ENCODE results near the gene HKDC1.
"Not testable (repeated sequence)": the region's sequence is repeated elsewhere in the genome, so short reads cannot be mapped to it uniquely, and the experiment has no call there.

HKDC1 gene

GRCh38 chr10:69240455-69240854 lies 20.3 kb downstream of the HKDC1 start:
- Histone ChIP-seq H3K27me3 (ENCODE audit: insufficient read depth, low read length) (peaks cover 9% of the 10 kb centered on the region), H3K9me3 (ENCODE audit: low read length) (no peaks in the 10 kb centered on the region), H3K4me3 (ENCODE audit: low read length) (no peak overlapping the region), H3K4me1 (ENCODE audit: insufficient read depth, low read length) (peaks cover 13% of the 10 kb centered on the region), H3K36me3 (ENCODE audit: insufficient read depth, low read length) (no peaks in the 10 kb centered on the region), H2AFZ (ENCODE audit: low read depth, low read length) (no peak overlapping the region)

DNA sequence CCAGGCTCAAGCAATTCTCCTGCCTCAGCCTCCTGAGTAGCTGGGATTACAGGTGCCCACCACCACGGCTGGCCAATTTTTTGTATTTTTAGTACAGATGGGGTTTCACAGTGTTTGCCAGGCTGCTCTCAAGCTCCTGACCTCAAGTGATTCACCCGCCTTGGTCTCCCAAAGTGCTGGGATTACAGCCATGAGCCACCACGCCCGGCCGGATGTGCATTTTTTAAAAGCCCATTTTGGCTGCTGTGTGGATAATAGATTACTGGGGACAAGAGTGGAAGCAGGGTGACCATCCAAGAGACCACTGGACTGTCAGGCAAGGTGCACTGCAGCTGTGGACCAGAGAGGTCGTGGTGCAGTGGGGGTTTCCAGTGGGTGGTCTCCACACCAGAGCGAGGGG lies 21.4 kb downstream of the HKDC1 start:
- peaks cover 13% of the 10 kb centered on the region for H3K4me1 ChIP-seq (ENCODE audit: insufficient read depth, low read length)
- peaks cover 12% of the 10 kb centered on the region for H3K27me3 ChIP-seq (ENCODE audit: insufficient read depth, low read length)
- no peaks in the 10 kb centered on the region for H3K9me3 ChIP-seq (ENCODE audit: low read length)
- no peak overlapping the region for H3K4me3 ChIP-seq (ENCODE audit: low read length)
- H3K36me3 ChIP-seq (ENCODE audit: insufficient read depth, low read length), result no peaks in the 10 kb centered on the region
- no peak overlapping the region for H2AFZ ChIP-seq (ENCODE audit: low read depth, low read length)

DNA sequence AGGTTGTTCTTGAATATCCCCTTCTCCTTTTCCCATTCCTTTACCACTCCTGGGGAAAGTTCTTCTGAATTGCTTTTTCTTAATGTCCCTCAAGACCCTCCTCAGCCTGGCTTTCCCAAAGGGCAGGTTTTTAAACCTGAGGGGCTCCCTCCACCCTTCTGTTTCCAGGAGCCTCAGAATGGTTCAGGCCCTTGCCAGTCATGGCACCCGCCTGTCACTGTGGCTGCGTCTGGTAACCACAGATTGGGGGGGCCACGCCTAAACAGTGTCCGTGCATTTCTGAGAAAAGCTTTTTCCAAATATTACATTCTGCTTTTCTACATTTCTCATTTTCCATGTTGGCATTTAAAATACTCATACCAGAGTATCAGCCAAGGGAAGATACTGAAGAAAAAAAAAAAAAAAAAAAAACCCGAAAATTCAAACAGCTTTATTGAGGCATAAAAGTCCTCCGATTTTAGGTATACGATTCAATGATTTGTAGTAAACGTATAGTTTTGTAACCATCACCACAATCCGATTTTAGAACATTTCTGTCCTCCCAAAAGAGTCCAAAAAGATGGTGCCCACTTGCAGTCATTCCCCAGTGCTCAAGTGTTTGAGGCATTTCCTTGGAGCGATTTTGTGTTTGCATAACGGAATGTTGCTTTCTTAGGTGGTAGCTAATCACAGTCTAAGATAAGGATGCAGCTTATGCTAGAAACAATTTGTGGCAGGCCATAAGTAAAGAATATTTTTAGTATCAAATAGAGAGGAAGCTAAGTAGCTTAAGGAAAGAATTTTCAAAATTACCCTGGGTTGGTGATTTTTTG lies 22.1 kb downstream of the HKDC1 start:
- Histone ChIP-seq H3K4me1 (ENCODE audit: insufficient read depth, low read length) (peaks cover 13% of the 10 kb centered on the region), H3K9me3 (ENCODE audit: low read length) (no peaks in the 10 kb centered on the region), H3K36me3 (ENCODE audit: insufficient read depth, low read length) (no peaks in the 10 kb centered on the region), H2AFZ (ENCODE audit: low read depth, low read length) (no peak overlapping the region), H3K27me3 (ENCODE audit: insufficient read depth, low read length) (peaks cover 15% of the 10 kb centered on the region), H3K4me3 (ENCODE audit: low read length) (no peak overlapping the region)

GRCh38 chr10:69242852-69243212 lies 22.7 kb downstream of the HKDC1 start:
- no peak overlapping the region for H2AFZ ChIP-seq (ENCODE audit: low read depth, low read length)
- peaks cover 12% of the 10 kb centered on the region for H3K4me1 ChIP-seq (ENCODE audit: insufficient read depth, low read length)
- H3K27me3 ChIP-seq (ENCODE audit: insufficient read depth, low read length), result peaks cover 15% of the 10 kb centered on the region
- no peak overlapping the region for H3K4me3 ChIP-seq (ENCODE audit: low read length)
- no peaks in the 10 kb centered on the region for H3K9me3 ChIP-seq (ENCODE audit: low read length)
- no peaks in the 10 kb centered on the region for H3K36me3 ChIP-seq (ENCODE audit: insufficient read depth, low read length)

DNA sequence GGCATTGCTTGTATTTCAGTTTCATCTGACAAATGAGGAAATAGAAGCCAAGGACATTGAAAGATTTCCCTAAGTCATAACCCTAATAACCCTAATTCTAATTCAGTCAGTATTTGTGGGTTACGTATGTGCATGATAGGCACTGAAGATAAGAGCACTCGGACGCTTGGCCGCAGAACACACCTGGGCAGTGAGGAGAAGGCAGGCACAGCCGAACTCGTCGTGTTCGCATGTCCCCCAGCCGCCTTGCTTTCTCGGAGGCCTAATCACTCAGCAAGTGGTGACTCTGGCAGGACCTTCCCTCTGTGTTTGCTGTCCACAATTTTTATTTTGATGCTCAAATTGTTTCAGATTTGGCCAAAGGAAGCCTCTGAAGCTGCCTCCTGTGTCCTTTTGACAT lies 23.7 kb downstream of the HKDC1 start:
- H2AFZ ChIP-seq (ENCODE audit: low read depth, low read length), result no peak overlapping the region
- H3K9me3 ChIP-seq (ENCODE audit: low read length), result no peaks in the 10 kb centered on the region
- H3K36me3 ChIP-seq (ENCODE audit: insufficient read depth, low read length), result no peaks in the 10 kb centered on the region
- no peak overlapping the region for H3K4me3 ChIP-seq (ENCODE audit: low read length)
- H3K4me1 ChIP-seq (ENCODE audit: insufficient read depth, low read length), result peaks cover 12% of the 10 kb centered on the region
- peaks cover 13% of the 10 kb centered on the region for H3K27me3 ChIP-seq (ENCODE audit: insufficient read depth, low read length)

DNA sequence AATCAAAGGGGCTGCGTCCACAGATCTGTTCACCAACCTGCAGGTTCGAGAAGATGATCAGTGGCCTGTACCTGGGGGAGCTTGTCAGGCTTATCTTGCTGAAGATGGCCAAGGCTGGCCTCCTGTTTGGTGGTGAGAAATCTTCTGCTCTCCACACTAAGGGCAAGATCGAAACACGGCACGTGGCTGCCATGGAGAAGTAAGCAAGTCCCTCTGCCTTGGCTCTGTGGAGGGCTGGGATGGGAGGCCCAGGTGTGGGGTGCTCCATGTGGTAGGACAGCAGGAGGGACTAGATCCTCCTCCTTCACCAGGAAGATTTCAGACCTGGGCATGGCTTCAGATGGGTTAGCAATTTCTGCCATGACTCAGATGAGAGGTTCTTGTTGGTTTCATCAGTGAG lies 25.9 kb downstream of the HKDC1 start:
- H3K4me1 ChIP-seq (ENCODE audit: insufficient read depth, low read length), result peaks cover 12% of the 10 kb centered on the region
- no peak overlapping the region for H3K4me3 ChIP-seq (ENCODE audit: low read length)
- H3K27me3 ChIP-seq (ENCODE audit: insufficient read depth, low read length), result peaks cover 6% of the 10 kb centered on the region
- H2AFZ ChIP-seq (ENCODE audit: low read depth, low read length), result no peak overlapping the region
- H3K9me3 ChIP-seq (ENCODE audit: low read length), result no peaks in the 10 kb centered on the region
- H3K36me3 ChIP-seq (ENCODE audit: insufficient read depth, low read length), result no peaks in the 10 kb centered on the region

GRCh38 chr10:69246581-69247312 lies 26.6 kb downstream of the HKDC1 start:
- Histone ChIP-seq H3K36me3 (ENCODE audit: insufficient read depth, low read length) (no peaks in the 10 kb centered on the region), H2AFZ (ENCODE audit: low read depth, low read length) (no peak overlapping the region), H3K9me3 (ENCODE audit: low read length) (no peaks in the 10 kb centered on the region), H3K27me3 (ENCODE audit: insufficient read depth, low read length) (peaks cover 6% of the 10 kb centered on the region), H3K4me3 (ENCODE audit: low read length) (no peak overlapping the region), H3K4me1 (ENCODE audit: insufficient read depth, low read length) (peaks cover 12% of the 10 kb centered on the region)

GRCh38 chr10:69247313-69247710 lies 27.2 kb downstream of the HKDC1 start:
- no peaks in the 10 kb centered on the region for H3K36me3 ChIP-seq (ENCODE audit: insufficient read depth, low read length)
- H3K4me1 ChIP-seq (ENCODE audit: insufficient read depth, low read length), result peaks cover 11% of the 10 kb centered on the region
- H2AFZ ChIP-seq (ENCODE audit: low read depth, low read length), result no peak overlapping the region
- no peaks in the 10 kb centered on the region for H3K9me3 ChIP-seq (ENCODE audit: low read length)
- peaks cover 6% of the 10 kb centered on the region for H3K27me3 ChIP-seq (ENCODE audit: insufficient read depth, low read length)
- no peak overlapping the region for H3K4me3 ChIP-seq (ENCODE audit: low read length)

DNA sequence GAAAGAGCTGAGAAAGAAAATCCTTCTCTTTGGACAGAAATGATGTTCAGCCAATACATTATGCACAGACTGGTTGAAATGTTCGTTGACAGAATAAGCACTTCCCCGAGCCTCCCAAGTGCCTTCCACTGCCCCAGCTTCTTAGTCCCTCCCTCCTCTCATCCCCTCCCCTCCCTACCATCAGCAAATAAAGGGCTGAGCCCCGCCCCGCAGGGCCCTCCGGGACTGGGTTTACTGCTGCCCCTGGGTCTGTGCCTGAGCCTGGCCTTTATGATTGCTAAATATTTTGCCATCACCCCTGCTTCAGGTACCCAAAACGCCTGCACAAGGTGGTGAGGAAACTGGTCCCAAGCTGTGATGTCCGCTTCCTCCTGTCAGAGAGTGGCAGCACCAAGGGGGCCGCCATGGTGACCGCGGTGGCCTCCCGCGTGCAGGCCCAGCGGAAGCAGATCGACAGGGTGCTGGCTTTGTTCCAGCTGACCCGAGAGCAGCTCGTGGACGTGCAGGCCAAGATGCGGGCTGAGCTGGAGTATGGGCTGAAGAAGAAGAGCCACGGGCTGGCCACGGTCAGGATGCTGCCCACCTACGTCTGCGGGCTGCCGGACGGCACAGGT lies 28.1 kb downstream of the HKDC1 start:
- Histone ChIP-seq H2AFZ (ENCODE audit: low read depth, low read length) (no peak overlapping the region), H3K4me1 (ENCODE audit: insufficient read depth, low read length) (peaks cover 2% of the 10 kb centered on the region), H3K4me3 (ENCODE audit: low read length) (no peak overlapping the region), H3K27me3 (ENCODE audit: insufficient read depth, low read length) (peaks cover 9% of the 10 kb centered on the region), H3K36me3 (ENCODE audit: insufficient read depth, low read length) (no peaks in the 10 kb centered on the region), H3K9me3 (ENCODE audit: low read length) (no peaks in the 10 kb centered on the region)

DNA sequence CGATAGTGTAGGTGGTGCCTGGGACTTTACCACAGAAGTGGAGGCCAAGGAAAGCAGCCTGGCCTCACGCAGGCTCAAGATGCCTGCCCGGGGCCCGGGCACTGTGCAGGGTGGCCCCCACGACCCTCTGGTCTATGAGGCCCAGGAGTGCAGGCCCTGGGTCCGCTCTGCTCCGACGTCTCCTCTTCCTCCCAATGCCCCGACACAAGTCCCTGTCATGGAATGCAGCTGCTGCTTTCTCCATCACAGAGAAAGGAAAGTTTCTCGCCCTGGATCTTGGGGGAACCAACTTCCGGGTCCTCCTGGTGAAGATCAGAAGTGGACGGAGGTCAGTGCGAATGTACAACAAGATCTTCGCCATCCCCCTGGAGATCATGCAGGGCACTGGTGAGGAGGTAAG lies 29.9 kb downstream of the HKDC1 start:
- Histone ChIP-seq H3K4me1 (ENCODE audit: insufficient read depth, low read length) (no peaks in the 10 kb centered on the region), H3K9me3 (ENCODE audit: low read length) (no peaks in the 10 kb centered on the region), H3K27me3 (ENCODE audit: insufficient read depth, low read length) (peaks cover 13% of the 10 kb centered on the region), H3K4me3 (ENCODE audit: low read length) (no peak overlapping the region), H2AFZ (ENCODE audit: low read depth, low read length) (no peak overlapping the region), H3K36me3 (ENCODE audit: insufficient read depth, low read length) (no peaks in the 10 kb centered on the region)

- not testable (repeated sequence) for H3K9me3 ChIP-seq (ENCODE audit: low read length); H3K36me3 ChIP-seq (ENCODE audit: insufficient read depth, low read length); H2AFZ ChIP-seq (ENCODE audit: low read depth, low read length); H3K4me1 ChIP-seq (ENCODE audit: insufficient read depth, low read length); H3K4me3 ChIP-seq (ENCODE audit: low read length)
- peaks cover 15% of the 10 kb centered on the region for H3K27me3 ChIP-seq (ENCODE audit: insufficient read depth, low read length)
Observed at GRCh38 chr10:69251417-69251816, 31.3 kb downstream of the HKDC1 start.

- no peaks in the 10 kb centered on the region for H3K4me1 ChIP-seq (ENCODE audit: insufficient read depth, low read length)
- H2AFZ ChIP-seq (ENCODE audit: low read depth, low read length), result no peak overlapping the region
- peaks cover 21% of the 10 kb centered on the region for H3K27me3 ChIP-seq (ENCODE audit: insufficient read depth, low read length)
- H3K9me3 ChIP-seq (ENCODE audit: low read length), result no peaks in the 10 kb centered on the region
- no peaks in the 10 kb centered on the region for H3K36me3 ChIP-seq (ENCODE audit: insufficient read depth, low read length)
- H3K4me3 ChIP-seq (ENCODE audit: low read length), result no peak overlapping the region
Observed at GRCh38 chr10:69253171-69253570, 33.0 kb downstream of the HKDC1 start.

DNA sequence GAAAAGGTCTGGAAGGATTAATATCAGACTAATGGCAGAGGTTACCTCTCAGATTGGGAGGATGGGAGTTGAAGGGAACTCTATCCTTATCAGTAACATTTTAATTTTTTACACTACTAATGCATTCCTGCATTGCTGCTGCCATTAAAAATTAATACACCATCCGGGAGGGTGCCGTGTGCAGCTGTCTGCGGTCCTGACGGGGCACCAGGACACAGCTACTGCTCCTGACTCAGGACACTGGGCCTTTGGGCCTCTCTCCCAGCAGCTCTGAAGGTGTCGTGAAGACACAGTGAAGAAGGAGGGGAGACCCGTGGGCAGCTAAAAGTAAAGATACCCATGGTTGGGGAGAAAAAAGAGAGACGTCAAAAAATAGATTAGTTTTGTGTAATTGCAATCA lies 34.7 kb downstream of the HKDC1 start:
- Histone ChIP-seq H3K36me3 (ENCODE audit: insufficient read depth, low read length) (no peaks in the 10 kb centered on the region), H2AFZ (ENCODE audit: low read depth, low read length) (no peak overlapping the region), H3K9me3 (ENCODE audit: low read length) (no peaks in the 10 kb centered on the region), H3K4me1 (ENCODE audit: insufficient read depth, low read length) (no peaks in the 10 kb centered on the region), H3K27me3 (ENCODE audit: insufficient read depth, low read length) (peaks cover 26% of the 10 kb centered on the region), H3K4me3 (ENCODE audit: low read length) (no peak overlapping the region)
